Psoas muscle (tissue), 8 donors: Measurements from ENCODE around the gene NR6A1. TPM values are rescaled to one million over a fixed set of nuclear protein-coding genes. Genes with fewer than 3 reads are reported as not detected.

Experiments
- ATAC-seq, 4 donors: fragments of 200-7000 bp; cut with Tn5 transposase; one replicate each; pipeline ENCODE4 v1.9.1; 2020; ENCODE audit warnings: moderate library complexity in 3 of 4, mild to moderate bottlenecking in 2 of 4
- DNase-seq, 2 donors: peaks; one replicate each; pipeline ENCODE4 v3.0.0-alpha.2; 2020
- H3K27ac ChIP-seq: fragments of 200-600 bp; one replicate; pipeline ENCODE4 v1.8.0; 2022
- H3K27me3 ChIP-seq, 3 donors: fragments of 200-600 bp in 1 of 3; one replicate each; pipeline versions ENCODE4 v1.6.1 to v1.8.0; 2013 to 2022; ENCODE audit warnings: low read length in 2 of 3, mild to moderate bottlenecking in 2 of 3, moderate library complexity in 1 of 3; ENCODE audit not compliant: insufficient read depth in 3 of 3
- H3K36me3 ChIP-seq, 2 donors: fragments of 200-600 bp in 1 of 2; one replicate each; pipeline versions ENCODE4 v1.6.1 to v1.8.0; 2013 to 2022; ENCODE audit warnings: low read depth in 1 of 2, mild to moderate bottlenecking in 1 of 2, moderate library complexity in 1 of 2; ENCODE audit not compliant: insufficient read depth in 1 of 2
- H3K4me1 ChIP-seq: fragments of 200-600 bp; one replicate; pipeline ENCODE4 v1.8.0; 2022
- H3K4me3 ChIP-seq: fragments of 200-600 bp; one replicate; pipeline ENCODE4 v1.8.0; 2022; ENCODE audit warnings: mild to moderate bottlenecking
- H3K9me3 ChIP-seq: fragments of 200-600 bp; one replicate; pipeline ENCODE4 v1.8.0; 2022
- CTCF ChIP-seq: fragments of 200-600 bp; IDR thresholded peaks from one replicate; pipeline ENCODE4 v1.8.0; 2022; ENCODE audit warnings: antibody characterized with exemption
- WGBS, 3 donors: extraction: QIAGEN DNeasy Blood & Tissue Kit; methylation state at CpG; one replicate each; pipeline versions ENCODE4 v1.1.6 to v1.1.7; 2013; 5-methylcytosine and 5-hydroxymethylcytosine counted together
- intact Hi-C, 2 donors: fragments of 100-400 bp; cut with DNase I; formaldehyde crosslinking; loops; one replicate each; pipeline versions ENCODE4 v1.11.0 to v1.14.2; 2022
- polyA plus RNA-seq, 3 donors: library from polyadenylated mRNA; stranded (reverse); fragments of 200-250 nt; gene quantifications; one replicate each; pipeline ENCODE4 v1.2.3, GENCODE V29; 2013
- total RNA-seq, 4 donors: library from RNA; stranded (reverse); fragmentation: NEBNext Ultra II Directional in 2 of 4; extraction: Animal tissue kit (Norgen Biotek cat#: 25700) in 2 of 4; gene quantifications; one replicate each; pipeline versions ENCODE4 v1.2.1 to v1.2.4, GENCODE V29; 2021 to 2023
- donor health status: healthy with polysubstance abuse.
- donor health status: DM: no; HTN: no; CAD: no; lungs with moderate emphysema.
- donor health status: Bipolar disorder and iron deficiency.
- donor health status: healthy.
- donor health status: DM: yes; HTN: yes; CAD: no.
- donor health status: DM: no; HTN: no; CAD: no.
- donor health status: DM: no; HTN: no; CAD: no.
- donor health status: DM: yes; HTN: yes; CAD: no.

The NR6A1 gene
- total and polyA plus RNA-seq, 7 donors, result 0.32 to 2.6 (median 0.70) TPM

- intact Hi-C loops, result no loop called here
- no peak for ATAC-seq
- H3K9me3 ChIP-seq, result no peaks in the 10 kb centered on the region
- no peaks in the 10 kb centered on the region for H3K27me3 ChIP-seq
- whole genome bisulfite sequencing, 3 donors, result 86 to 88% (median 88%) methylated on average over 2 of the region's 2 CpGs
- H3K4me3 ChIP-seq, result no peak overlapping the region
- no peak for TF ChIP-seq CTCF
- no peaks in the 10 kb centered on the region for H3K36me3 ChIP-seq
- no peak overlapping the region for H3K27ac ChIP-seq
- DNase-seq, result no peak
- H3K4me1 ChIP-seq, result peaks cover 8% of the 10 kb centered on the region
Measured at GRCh38 chr9:124723352-124723751, 47.8 kb downstream of the NR6A1 start.

- ATAC-seq, result no peak
- Histone ChIP-seq H3K36me3 (no peaks in the 10 kb centered on the region), H3K9me3 (no peaks in the 10 kb centered on the region), H3K27me3 (no peaks in the 10 kb centered on the region), H3K4me3 (no peak overlapping the region), H3K27ac (no peak overlapping the region), H3K4me1 (peaks cover 8% of the 10 kb centered on the region)
- intact Hi-C loops, result no loop called here
- WGBS, 3 donors, result 79 to 86% (median 79%) methylated on average over 5 of the region's 5 CpGs
- no peak for TF ChIP-seq CTCF
- DNase-seq, result no peak
Measured at GRCh38 chr9:124721109-124721906, 49.8 kb downstream of the NR6A1 start.

GRCh38 chr9:124720429-124721108 lies 50.5 kb downstream of the NR6A1 start:
- 76 to 88% (median 80%) methylated on average over 3 of the region's 3 CpGs for WGBS, 3 donors
- DNase-seq (no peak), ATAC-seq (no peak)
- no peak overlapping the region for H3K27ac ChIP-seq
- no peaks in the 10 kb centered on the region for H3K36me3 ChIP-seq
- peaks cover 8% of the 10 kb centered on the region for H3K4me1 ChIP-seq
- TF ChIP-seq CTCF, result no peak
- no peaks in the 10 kb centered on the region for H3K27me3 ChIP-seq
- no peak overlapping the region for H3K4me3 ChIP-seq
- intact Hi-C loops, result no loop called here
- no peaks in the 10 kb centered on the region for H3K9me3 ChIP-seq

GRCh38 chr9:124718928-124719327 lies 52.2 kb downstream of the NR6A1 start:
- H3K27me3 ChIP-seq, result no peaks in the 10 kb centered on the region

More at GRCh38 chr9:124718928-124719327, 52.2 kb downstream of the NR6A1 start:
- H3K4me1 ChIP-seq, result no peaks in the 10 kb centered on the region
- WGBS, 3 donors, result 90 to 95% (median 94%) methylated on average over 6 of the region's 6 CpGs
- H3K4me3 ChIP-seq, result no peak overlapping the region
- TF ChIP-seq CTCF, result no peak
- intact Hi-C loops, result no loop called here
- ATAC-seq, result no peak
- H3K36me3 ChIP-seq, result no peaks in the 10 kb centered on the region
- DNase-seq, result no peak
- H3K27ac ChIP-seq, result no peak overlapping the region
- H3K9me3 ChIP-seq, result no peaks in the 10 kb centered on the region
